HepG2 (cell line): ENCODE data around the gene KPNB1. TPM values are rescaled to one million over a fixed set of nuclear protein-coding genes. Genes with fewer than 3 reads are reported as not detected.

Experiments used
- ARHGAP35 ChIP-seq: sonication (generic); formaldehyde crosslinking; IDR thresholded peaks from 2 replicates; pipeline ENCODE4 v1.9.0; 2022; ENCODE audit warnings: mild to moderate bottlenecking, inconsistent platforms, moderate library complexity, missing genetic modification reagents, borderline replicate concordance
- ATF2 ChIP-seq: sonication (generic); formaldehyde crosslinking; IDR thresholded peaks from 2 replicates; pipeline ENCODE4 v1.4.0; 2020; ENCODE audit warnings: missing genetic modification reagents
- CBX5 ChIP-seq: sonication (generic); formaldehyde crosslinking; IDR thresholded peaks from 2 replicates; pipeline ENCODE4 v1.4.0; 2020; ENCODE audit warnings: missing genetic modification reagents, borderline replicate concordance
- GRHL1 ChIP-seq: sonication (generic); formaldehyde crosslinking; conservative IDR thresholded peaks from 2 replicates; pipeline ENCODE4 v1.8.0; 2022; ENCODE audit warnings: missing genetic modification reagents
- HOXA3 ChIP-seq: sonication (generic); formaldehyde crosslinking; IDR thresholded peaks from 2 replicates; pipeline ENCODE4 v1.5.0; 2020; ENCODE audit warnings: missing genetic modification reagents
- IKZF5 ChIP-seq: IDR thresholded peaks from 2 replicates; pipeline ENCODE4 v1.6.1; 2018; ENCODE audit warnings: missing genetic modification reagents, mild to moderate bottlenecking, missing compliant biosample characterization
- KAT2B ChIP-seq: fragments of 150-350 bp; IDR thresholded peaks from 2 replicates; pipeline ENCODE4 v1.6.1; 2014; ENCODE audit warnings: low read depth, low read length, borderline replicate concordance
- MIXL1 ChIP-seq: IDR thresholded peaks from 2 replicates; pipeline ENCODE4 v1.6.1; 2016
- NFKB2 ChIP-seq: sonication (generic); formaldehyde crosslinking; IDR thresholded peaks from 2 replicates; pipeline ENCODE4 v1.4.0; 2020; ENCODE audit warnings: missing genetic modification reagents, borderline replicate concordance
- PRDM4 ChIP-seq: sonication (generic); formaldehyde crosslinking; IDR thresholded peaks from 2 replicates; pipeline ENCODE4 v1.9.0; 2021; ENCODE audit warnings: missing genetic modification reagents, borderline replicate concordance
- REST ChIP-seq, 2 experiments: IDR thresholded peaks; 2 replicates each; pipeline ENCODE4 v1.6.1; 2011 to 2012; ENCODE audit warnings: low read length in 2 of 2, borderline replicate concordance in 1 of 2, low read depth in 1 of 2, mild to moderate bottlenecking in 1 of 2, moderate library complexity in 1 of 2
- TBP ChIP-seq: sonication (generic); formaldehyde crosslinking; IDR thresholded peaks from 2 replicates; pipeline ENCODE4 v1.5.0; 2020; ENCODE audit warnings: missing genetic modification reagents
- TBX3 ChIP-seq: fragments of 450-650 bp; IDR thresholded peaks from 2 replicates; pipeline ENCODE4 v1.6.1; 2017; ENCODE audit warnings: antibody characterized with exemption, mild to moderate bottlenecking, inconsistent platforms, borderline replicate concordance
- ZFY ChIP-seq: sonication (generic); formaldehyde crosslinking; IDR thresholded peaks from 2 replicates; pipeline ENCODE4 v1.4.0; 2020; ENCODE audit warnings: missing genetic modification reagents
- ZNF24 ChIP-seq: fragments of 450-650 bp; IDR thresholded peaks from 2 replicates; pipeline ENCODE4 v1.6.1; 2017; ENCODE audit warnings: antibody characterized with exemption, mild to moderate bottlenecking
- ZNF260 ChIP-seq: sonication (generic); formaldehyde crosslinking; IDR thresholded peaks from 2 replicates; pipeline ENCODE4 v1.4.0; 2020; ENCODE audit warnings: missing genetic modification reagents, low read depth, mild to moderate bottlenecking, borderline replicate concordance
- ZNF343 ChIP-seq: sonication (generic); formaldehyde crosslinking; IDR thresholded peaks from 2 replicates; pipeline ENCODE4 v1.4.0; 2020; ENCODE audit warnings: mild to moderate bottlenecking, missing genetic modification reagents
- polyA plus RNA-seq, 8 experiments: library from polyadenylated mRNA; depleted of rRNA in 3 of 8; stranded (reverse) in 7 of 8; unstranded in 1 of 8; fragments of >200 nt; fragmentation: Illumina TruSeq in 4 of 8; extraction: Trizol in 4 of 8; gene quantifications; 2 replicates each; pipeline versions ENCODE4 v1.2.1 to v1.2.3, GENCODE V29; 2011 to 2016; ENCODE audit warnings: low read depth in 4 of 8, missing spikeins in 1 of 8, mixed read lengths in 1 of 8; ENCODE audit not compliant: insufficient read depth in 1 of 8
- total RNA-seq, 5 experiments: library from RNA; depleted of rRNA; stranded (reverse); fragments of >200 nt; fragmentation: Illumina TruSeq; extraction: Trizol; gene quantifications; 2 replicates each; pipeline ENCODE4 v1.2.3, GENCODE V29; 2016; ENCODE audit warnings: low read depth in 1 of 5

The KPNB1 gene
- total and polyA plus RNA-seq, 2 of the 13 experiments (the other 11 are each of a cell fraction or from before 2014, with no cell fraction given), result 164 to 424 TPM

GRCh38 chr17:47650525-47651522 lies 1.1 kb downstream of the KPNB1 start (continued):
- TF ChIP-seq PRDM4 (CRISPR knock-in tag) (no peak), GRHL1 (CRISPR knock-in tag) (no peak), CBX5 (peak; percentile 29; the same call in 1 of the 2 replicates), NFKB2 (no peak), ATF2 (CRISPR knock-in tag) (peak; percentile 41; the same call in 1 of the 2 replicates), IKZF5 (CRISPR knock-in tag) (peak; percentile 45), ZNF343 (CRISPR knock-in tag) (no peak; the same call in 1 of the 2 replicates), HOXA3 (CRISPR knock-in tag) (no peak; the same call in 1 of the 2 replicates), ARHGAP35 (no peak), TBX3 (no peak), REST (IDR thresholded peaks at IDR 0.05; ENCODE audit: borderline replicate concordance in 1 of 2, low read depth in 1 of 2, low read length in 2 of 2) (peak in 1 of 2 experiments; percentile 20; a peak in 1 of 4 replicates), ZNF24 (no peak), ZNF260 (no peak), ZFY (CRISPR knock-in tag) (peak; percentile 94), KAT2B (no peak), MIXL1 (CRISPR knock-in tag) (no peak), TBP (CRISPR knock-in tag) (no peak)
